D341Med (cell line): ENCODE measurements around the gene RBM43.
"Not testable (repeated sequence)": the region's sequence is repeated elsewhere in the genome, so short reads cannot be mapped to it uniquely, and the experiment has no call there.

Experiments
- DNase-seq: peaks from one replicate; pipeline ENCODE4 v3.0.0; 2012; ENCODE audit warnings: low spot score

RBM43 gene

GRCh38 chr2:151261231-151261976, at the start of gene RBM43:
RBM43 (minus strand) TSS chr2:151261863; CDS start chr2:151261727, 136 bp downstream.
- peak; percentile 64 for DNase-seq

DNA sequence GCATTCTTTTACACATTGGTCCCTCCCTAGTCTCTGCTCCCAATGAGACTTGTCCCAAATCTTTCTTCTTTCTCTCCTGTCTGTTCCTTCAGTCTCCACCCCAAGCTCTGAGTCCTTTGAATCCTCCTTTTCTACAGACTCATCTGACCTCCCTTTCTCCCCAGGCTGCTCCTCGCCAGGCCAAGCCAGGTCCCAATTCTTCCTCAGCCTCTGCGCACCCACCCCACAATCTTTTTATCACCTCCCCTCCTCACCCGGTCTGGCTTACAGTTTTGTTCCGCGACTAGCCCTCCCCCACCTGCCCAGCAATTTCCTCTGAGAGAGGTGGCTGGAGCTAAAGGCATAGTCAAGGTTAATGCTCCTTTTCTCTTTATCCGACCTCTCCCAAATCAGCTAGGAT, 48.6 kb upstream of the RBM43 start:
- not testable (repeated sequence) for DNase-seq

GRCh38 chr2:151306621-151307020, 45.0 kb upstream of the RBM43 start:
- no peak for DNase-seq

GRCh38 chr2:151305129-151305691, 43.5 kb upstream of the RBM43 start:
- DNase-seq = no peak

- DNase-seq = no peak
Observed at GRCh38 chr2:151302879-151303278, 41.2 kb upstream of the RBM43 start.

- DNase-seq = no peak
Observed at GRCh38 chr2:151302404-151302803, 40.7 kb upstream of the RBM43 start.

DNA sequence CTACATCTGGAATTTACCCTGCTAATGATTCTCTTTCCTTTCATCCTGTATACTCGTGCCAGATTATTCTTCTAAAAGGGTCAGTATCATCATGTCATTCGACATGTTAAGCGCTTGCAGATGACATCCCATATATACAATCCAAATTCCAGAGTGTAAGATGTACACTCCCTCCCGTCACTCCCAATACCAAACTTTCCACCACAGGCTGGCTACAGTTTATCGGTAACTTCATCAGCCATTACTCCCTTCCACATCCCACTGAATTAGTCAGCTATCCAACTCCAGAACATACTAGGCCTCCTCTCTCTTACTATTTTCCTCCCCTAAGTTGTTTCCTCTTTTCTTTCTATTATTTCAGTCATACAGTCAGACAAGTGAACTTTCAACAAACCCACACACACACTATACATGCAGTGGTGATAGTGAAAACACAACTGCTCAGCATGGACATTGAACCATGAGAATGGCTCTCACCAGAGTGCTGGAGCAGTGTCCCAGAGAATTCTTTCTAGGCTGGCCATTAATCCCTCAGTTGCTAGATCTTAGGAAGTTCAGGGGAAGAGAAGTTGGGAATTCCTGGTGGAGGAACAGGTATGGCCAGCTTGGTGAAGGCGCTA, 38.4 kb upstream of the RBM43 start:
- no peak for DNase-seq

DNA sequence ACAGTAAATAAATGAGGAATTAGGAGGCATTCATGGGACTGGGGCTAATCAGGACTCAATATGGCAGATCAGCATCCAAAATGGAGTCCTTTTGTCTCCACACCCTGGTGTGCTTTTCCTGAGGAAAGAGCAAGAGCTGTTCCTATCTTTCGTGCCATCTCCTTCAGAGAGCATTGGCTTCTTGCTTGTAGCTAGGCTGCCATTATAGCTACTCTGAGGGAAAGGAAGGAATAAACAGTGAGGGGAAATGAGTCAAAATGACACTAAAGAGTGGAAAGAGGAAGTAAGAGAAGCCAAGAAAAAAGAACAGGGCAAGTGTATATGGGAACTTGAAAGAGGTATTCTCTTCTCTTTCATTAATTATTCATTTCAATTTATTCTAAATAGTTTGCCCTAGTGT, 36.2 kb upstream of the RBM43 start:
- DNase-seq = no peak

DNA sequence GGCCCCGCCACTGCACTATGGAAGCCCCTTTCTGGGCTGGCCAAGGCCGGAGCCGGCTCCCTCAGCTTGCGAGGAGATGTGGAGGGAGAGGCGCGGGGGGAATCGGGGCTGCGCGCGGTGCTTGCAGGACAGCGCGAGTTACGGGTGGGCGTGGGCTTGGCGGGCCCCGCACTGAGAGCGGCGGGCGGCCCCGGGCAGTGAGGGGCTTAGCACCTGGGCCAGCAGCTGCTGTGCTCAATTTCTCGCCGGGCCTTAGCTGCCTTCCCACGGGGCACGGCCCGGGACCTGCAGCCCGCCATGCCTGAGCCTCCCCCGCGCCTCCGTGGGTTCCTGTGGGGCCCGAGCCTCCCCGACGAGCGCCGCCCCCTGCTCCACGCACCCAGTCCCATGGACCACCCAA, 34.3 kb upstream of the RBM43 start:
- not testable (repeated sequence) for DNase-seq

DNA sequence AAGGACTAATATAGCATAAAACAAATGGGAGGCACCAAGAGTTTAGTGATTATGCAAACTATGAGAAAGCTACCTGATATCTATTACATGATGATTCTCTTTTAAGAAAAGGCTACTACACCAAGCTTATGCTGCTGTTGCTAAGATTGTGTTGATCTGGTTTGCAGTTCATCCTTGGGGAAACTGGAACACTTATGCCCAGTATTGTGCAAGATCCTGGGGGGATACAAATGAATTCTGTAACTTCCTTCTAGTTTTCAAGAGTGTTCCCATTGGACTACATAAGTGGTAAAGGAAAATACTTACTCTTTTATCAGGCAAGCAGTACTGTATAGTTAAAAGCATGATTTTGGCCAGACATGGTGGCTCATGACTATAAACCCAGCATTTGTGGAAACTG, 30.9 kb upstream of the RBM43 start:
- no peak for DNase-seq

GRCh38 chr2:151292141-151292540, 30.5 kb upstream of the RBM43 start:
- no peak for DNase-seq

- no peak for DNase-seq
Observed at GRCh38 chr2:151291224-151291623, 29.6 kb upstream of the RBM43 start.

DNA sequence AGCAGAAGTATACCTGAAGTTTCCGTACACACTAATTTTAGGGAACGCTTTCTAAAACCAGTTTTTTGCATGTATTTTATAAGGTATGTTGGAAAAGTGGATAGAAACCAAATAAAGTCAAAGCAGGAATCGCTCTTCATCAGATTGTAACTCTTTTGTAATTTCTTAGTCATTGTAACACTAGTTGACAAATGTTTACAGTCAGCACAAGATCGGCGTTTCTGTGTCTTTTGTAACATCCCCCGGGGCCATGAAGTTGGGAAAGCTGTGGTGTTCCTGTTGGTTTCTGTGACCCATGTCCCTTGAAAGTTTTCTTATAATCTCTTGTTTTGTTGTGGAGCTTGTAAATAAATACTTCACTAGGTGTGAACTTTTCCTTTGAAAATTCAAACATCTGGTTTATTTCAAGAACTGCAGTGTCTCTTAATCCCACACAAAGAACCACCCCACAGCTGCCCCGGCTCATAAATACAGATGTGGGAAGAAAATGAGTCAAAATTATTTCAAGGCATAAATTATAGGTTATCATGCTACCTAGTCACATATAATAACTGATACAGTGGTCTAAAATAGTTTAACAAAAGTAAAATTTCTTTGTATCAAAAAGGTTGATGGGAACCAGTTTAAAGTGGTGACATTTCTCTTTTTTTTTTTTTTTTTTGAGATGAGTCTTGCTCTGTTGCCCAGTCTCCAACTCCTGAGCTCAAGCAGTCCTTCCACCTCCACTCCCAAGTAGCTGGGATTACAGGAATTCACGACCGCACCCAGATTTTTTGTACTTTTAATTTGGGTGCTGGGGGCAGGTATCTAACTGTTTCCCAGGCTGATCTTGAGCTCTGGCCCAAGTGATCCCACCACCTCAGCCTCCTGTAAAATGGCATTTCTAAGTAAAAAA, 28.6 kb upstream of the RBM43 start:
- DNase-seq = no peak

DNA sequence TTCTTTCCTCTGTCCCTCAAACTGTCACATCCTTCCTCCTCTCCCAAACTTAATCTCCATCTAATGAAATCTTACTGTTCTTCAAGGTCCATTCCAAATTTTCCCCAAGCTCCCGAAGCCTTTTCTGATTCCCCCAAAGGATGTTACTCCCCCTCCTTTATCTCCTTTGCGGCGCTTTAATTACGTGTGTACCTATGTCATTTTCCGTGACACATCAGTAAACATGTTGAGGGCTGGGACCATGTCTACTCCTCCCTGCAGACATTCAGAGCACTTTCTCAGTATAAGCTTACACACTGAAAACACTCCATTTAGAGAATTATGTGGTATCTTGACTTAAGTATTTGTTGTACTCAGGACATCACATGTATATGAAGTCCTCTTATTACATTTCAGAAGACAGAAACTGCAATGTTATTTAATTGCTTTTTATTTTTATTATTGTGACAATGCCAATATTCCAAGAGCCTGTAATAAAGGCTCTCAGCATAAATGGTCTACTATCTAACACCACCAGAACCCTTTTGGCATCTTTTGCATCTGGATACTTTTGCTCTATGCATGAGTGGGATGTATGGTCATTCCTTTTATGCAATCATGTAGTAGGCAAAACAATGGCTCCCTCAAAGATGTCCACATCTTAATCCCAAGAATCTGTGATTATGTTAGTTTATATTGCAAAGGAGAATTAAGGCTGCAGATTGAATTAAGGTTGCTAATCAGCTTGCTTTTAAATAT, 26.0 kb upstream of the RBM43 start:
- no peak for DNase-seq

DNA sequence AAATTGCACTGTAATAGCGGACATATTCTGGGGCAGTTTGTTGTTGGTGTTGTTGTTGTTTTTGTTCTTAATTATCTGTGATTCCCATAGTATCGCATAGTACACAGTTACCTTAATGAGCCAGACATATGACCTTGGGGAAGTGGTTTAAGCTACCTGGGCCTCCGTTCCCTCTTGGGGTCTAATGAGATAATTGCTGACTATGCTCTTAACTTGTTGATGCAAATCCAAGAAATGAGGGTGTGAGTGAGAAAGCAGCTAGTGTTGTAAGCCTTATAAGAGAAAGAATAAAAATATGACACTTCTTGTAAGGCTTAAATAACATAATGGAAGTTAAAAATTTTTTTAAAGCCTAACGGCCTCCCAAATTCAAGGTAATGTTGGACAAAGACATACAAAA, 20.7 kb upstream of the RBM43 start:
- DNase-seq = no peak

DNA sequence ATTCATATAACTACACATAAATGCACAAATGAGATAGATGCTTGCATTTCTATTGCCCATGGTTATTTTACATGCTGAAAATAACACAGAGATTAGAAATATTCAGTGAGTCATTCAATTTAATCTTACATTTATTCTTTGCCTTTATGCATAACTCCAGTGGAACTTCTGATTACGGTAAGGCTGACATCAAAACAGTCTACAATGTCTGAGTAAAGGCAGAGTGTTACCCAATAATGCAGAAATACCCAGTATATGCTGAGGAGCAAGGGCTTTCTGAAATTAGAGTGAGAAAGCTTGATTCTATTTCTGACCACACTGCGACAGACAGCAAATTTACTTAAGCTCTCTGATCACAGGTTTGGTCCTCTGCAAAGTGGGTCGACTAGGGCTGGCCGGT, 18.6 kb upstream of the RBM43 start:
- no peak for DNase-seq

GRCh38 chr2:151278487-151278886, 16.8 kb upstream of the RBM43 start:
- DNase-seq = no peak

DNA sequence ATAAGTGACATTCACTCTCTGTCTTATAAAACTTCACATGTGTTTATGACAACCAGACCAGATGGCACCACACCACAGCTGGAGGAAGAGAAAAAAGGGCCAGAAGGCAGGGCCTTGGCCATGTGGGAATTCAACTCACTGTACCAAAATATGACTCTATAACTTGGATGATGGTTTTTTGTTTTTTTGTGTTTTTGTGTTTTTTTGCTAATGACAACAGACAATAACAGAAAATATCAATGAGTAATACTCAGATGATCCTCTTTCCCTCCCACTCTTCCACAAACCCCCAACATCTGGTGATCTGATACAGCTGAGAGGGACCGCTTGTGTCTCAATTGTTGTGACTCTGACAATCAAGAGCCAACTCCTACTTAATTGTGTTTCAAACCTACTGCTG, 15.4 kb upstream of the RBM43 start:
- DNase-seq = no peak

- no peak for DNase-seq
Observed at GRCh38 chr2:151275291-151275690, 13.6 kb upstream of the RBM43 start.

- DNase-seq = no peak
Observed at GRCh38 chr2:151271824-151272223, 10.2 kb upstream of the RBM43 start.

- no peak for DNase-seq
Observed at GRCh38 chr2:151269798-151270568, 8.3 kb upstream of the RBM43 start.
